H1 (cell line): ENCODE results near the gene GTPBP6. TPM values are rescaled to one million over a fixed set of nuclear protein-coding genes. Genes with fewer than 3 reads are reported as not detected.

Experiments
- GABPA ChIP-seq: IDR thresholded peaks from 2 replicates; pipeline ENCODE4 v1.6.1; 2011; ENCODE audit warnings: mild to moderate bottlenecking, low read length, moderate library complexity, borderline replicate concordance; ENCODE audit not compliant: insufficient read depth
- POU5F1 ChIP-seq: IDR thresholded peaks from 2 replicates; pipeline ENCODE4 v1.6.1; 2011; ENCODE audit warnings: low read depth, mild to moderate bottlenecking, low read length, moderate library complexity
- TAF1 ChIP-seq: IDR thresholded peaks from 2 replicates; pipeline ENCODE4 v1.6.1; 2011; ENCODE audit warnings: mild to moderate bottlenecking, low read depth, low read length
- polyA plus RNA-seq, 7 experiments: library from polyadenylated mRNA; depleted of rRNA in 3 of 7; stranded (reverse) in 5 of 7; unstranded in 2 of 7; fragments of >200 nt in 5 of 7; fragments of 200-250 nt in 2 of 7; gene quantifications; 1 replicate in 5 of 7; 2 replicates in 1 of 7; 4 replicates in 1 of 7; pipeline versions ENCODE4 v1.2.1 to v1.2.3, GENCODE V29; 2011 to 2013; ENCODE audit warnings: missing spikeins in 2 of 7, mixed read lengths in 2 of 7
- total RNA-seq: library from RNA; stranded (reverse); fragmentation: NEBNext Ultra II Directional; extraction: Animal tissue kit (Norgen Biotek cat#: 25700); gene quantifications from 2 replicates; pipeline ENCODE4 v1.2.1, GENCODE V29; 2021

The GTPBP6 gene
- total and polyA plus RNA-seq, 2 of the 8 experiments (the other 6 are each of a cell fraction or from before 2014, with no cell fraction given): 33.9 to 57.1 TPM

GRCh38 chrX:332916-333610 is 14.5 kb upstream of the GTPBP6 start (continued):
- TF ChIP-seq GABPA (no peak), TAF1 (no peak), POU5F1 (no peak)
